ENCODE results near the gene LSAMP. TPM values are rescaled to one million over a fixed set of nuclear protein-coding genes. Genes with fewer than 3 reads are reported as not detected.

The LSAMP gene
- total and polyA plus RNA-seq, 2 donors (not counting 3 experiments of a cell fraction or from before 2014, with no cell fraction given): not detected

- no peaks in the 10 kb centered on the region for H3K9me3 ChIP-seq (replicated peaks; ENCODE audit: control insufficient read depth, insufficient read depth, low read length)
- no peak overlapping the region for H2AFZ ChIP-seq (ENCODE audit: low read depth, low read length)
- no peak overlapping the region for H3K9ac ChIP-seq (replicated peaks; ENCODE audit: extremely low read depth, insufficient read depth, low read length)
- no peaks in the 10 kb centered on the region for H3K9me1 ChIP-seq (replicated peaks; ENCODE audit: control insufficient read depth, extremely low read depth, insufficient read depth, low read length)
- H3K79me2 ChIP-seq (ENCODE audit: control insufficient read depth, insufficient read depth, low read length): no peaks in the 10 kb centered on the region
- intact Hi-C loops (cut with micrococcal nuclease): no loop called here
- ChIA-PET CTCF (no interaction called here), POLR2A (no interaction called here)
- no peak overlapping the region for H3K27ac ChIP-seq (ENCODE audit: insufficient read depth, low read depth, low read length)
- dilution Hi-C loops (cut with MboI; ENCODE audit: extremely low pct_ligation_motif_present, low sequenced_read_pairs): no loop called here
- no peaks in the 10 kb centered on the region for H3K27me3 ChIP-seq (ENCODE audit: control insufficient read depth in 2 of 2, insufficient read depth in 2 of 2, low read length in 2 of 2)
- no peaks in the 10 kb centered on the region for H3K36me3 ChIP-seq (ENCODE audit: control insufficient read depth in 2 of 2, extremely low read depth in 1 of 2, insufficient read depth in 2 of 2, low read length in 2 of 2)
- H3K4me3 ChIP-seq (replicated peaks in 1 of 3; ENCODE audit: insufficient read depth in 1 of 3, low read depth in 1 of 3, low read length in 3 of 3): no peak overlapping the region
- H3K4me1 ChIP-seq (ENCODE audit: control insufficient read depth, extremely low read depth, insufficient read depth, low read length): no peaks in the 10 kb centered on the region
- no peak overlapping the region for H3K4me2 ChIP-seq (ENCODE audit: insufficient read depth, low read length)
- no TSS peak for BruUV-seq (replicated peaks)
- DNase-seq (ENCODE audit: low read depth, low spot score) (no peak), FAIRE-seq (no peak)
- TF ChIP-seq POLR2AphosphoS5 (IDR thresholded peaks at IDR 0.05; ENCODE audit: insufficient read depth, low read depth, low read length) (no peak), EZH2 (IDR thresholded peaks at IDR 0.05; ENCODE audit: borderline replicate concordance, low read depth, low read length, severe bottlenecking) (no peak), MYC (IDR thresholded peaks at IDR 0.05; ENCODE audit: low read depth, low read length) (no peak), JUN (IDR thresholded peaks at IDR 0.05; ENCODE audit: borderline replicate concordance, insufficient read depth, insufficient read length, low read depth) (no peak), CTCF (IDR thresholded peaks at IDR 0.05; ENCODE audit: extremely low read depth in 1 of 2, insufficient read depth in 1 of 2, low read depth in 1 of 2, low read length in 2 of 2) (no peak), FOS (IDR thresholded peaks at IDR 0.05; ENCODE audit: borderline replicate concordance, insufficient read depth, low read length) (no peak), GATA2 (IDR thresholded peaks at IDR 0.05; ENCODE audit: insufficient read depth, insufficient read length, low read depth, low read length) (no peak), POLR2A (IDR thresholded peaks at IDR 0.05; ENCODE audit: low read depth, low read length) (no peak)
- TF ChIP-seq, protein P1, sequence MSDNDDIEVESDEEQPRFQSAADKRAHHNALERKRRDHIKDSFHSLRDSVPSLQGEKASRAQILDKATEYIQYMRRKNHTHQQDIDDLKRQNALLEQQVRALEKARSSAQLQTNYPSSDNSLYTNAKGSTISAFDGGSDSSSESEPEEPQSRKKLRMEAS (IDR thresholded peaks at IDR 0.05; ENCODE audit: insufficient read depth, insufficient read length): no peak
- H4K20me1 ChIP-seq (replicated peaks; ENCODE audit: control insufficient read depth, extremely low read depth, insufficient read depth, low read length): no peaks in the 10 kb centered on the region
These were observed 202.5 kb downstream of the LSAMP start for GRCh38 chr3:116242825-116243224.
